ENCODE measurements around the gene LMNTD2. TPM values are rescaled to one million over a fixed set of nuclear protein-coding genes. Genes with fewer than 3 reads are reported as not detected.
A peak's percentile ranks its signal among the peaks of the same experiment; 100 is the strongest.

LMNTD2 gene, protein sequence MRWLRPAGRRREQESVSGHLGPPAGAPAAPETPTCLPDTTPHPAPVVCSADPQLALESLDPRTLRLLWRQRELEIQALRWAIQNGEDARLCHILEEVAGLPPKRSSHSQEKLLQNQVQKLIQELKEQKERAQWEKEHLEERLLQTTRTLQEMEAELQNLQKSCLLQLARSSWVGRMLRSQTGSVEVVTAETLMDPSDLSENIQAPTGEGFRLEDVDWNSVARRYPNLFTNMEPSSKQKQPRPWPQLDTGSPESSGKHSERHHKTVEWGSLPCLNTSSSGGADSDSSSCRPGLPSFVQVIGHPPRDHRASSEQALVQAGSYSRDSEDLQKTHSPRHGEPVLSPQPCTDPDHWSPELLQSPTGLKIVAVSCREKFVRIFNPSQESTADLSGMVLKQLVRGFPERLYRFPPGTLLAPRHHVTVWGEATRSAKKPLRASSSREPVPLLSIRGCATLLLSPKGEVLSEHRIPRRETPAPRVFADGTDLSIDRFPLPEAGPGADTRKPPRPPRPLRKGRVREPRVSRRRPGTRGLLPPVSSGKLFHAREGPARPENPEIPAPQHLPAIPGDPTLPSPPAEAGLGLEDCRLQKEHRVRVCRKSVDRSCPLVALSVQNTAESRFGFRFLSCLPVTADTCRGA
- 1 to 10 TPM; 2.7 to 4.9 TPM for total RNA-seq

DNA sequence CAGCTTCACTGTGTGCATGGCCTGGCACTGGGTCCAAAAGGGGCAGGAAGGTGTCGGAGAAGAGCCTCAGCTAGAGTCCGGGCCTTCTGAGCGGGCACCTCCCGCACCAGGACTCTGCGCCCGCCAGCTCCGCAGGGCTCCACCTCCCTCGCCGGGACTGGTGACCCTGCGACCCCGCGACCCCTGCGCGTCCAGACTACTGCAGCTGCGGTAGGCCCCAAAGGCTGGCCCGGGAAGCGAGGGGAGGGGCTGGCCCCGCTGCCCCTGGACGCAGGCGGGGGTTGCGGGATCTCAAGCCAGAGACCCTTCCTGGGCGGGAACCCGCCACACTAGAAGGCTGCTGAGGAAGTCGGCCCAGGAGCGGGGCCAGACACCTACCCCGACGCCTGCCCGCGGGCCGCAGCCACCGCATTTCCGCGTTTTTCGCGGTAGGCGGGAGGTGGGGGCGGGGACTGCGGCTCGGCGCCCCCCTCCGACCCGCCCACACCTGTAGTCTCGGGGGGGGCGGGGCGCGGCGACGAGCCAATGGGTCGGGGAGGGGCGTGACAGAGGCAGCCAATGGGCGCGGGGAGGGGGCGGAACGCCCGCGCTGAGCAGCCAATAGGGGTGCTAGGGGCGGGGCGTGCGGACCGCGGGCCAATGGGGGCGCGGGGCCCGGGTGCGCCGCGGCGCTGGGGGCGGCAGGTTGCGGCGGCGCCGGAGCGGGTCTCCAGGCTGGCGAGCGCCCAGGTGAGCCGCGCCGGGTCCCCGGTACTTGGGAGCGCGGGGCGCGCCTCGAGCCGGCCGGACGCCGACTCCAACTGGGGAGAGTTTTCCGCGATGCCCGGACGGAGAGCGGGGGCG, at the start of gene LMNTD2, which contains the start of gene RASSF7:
Gene LMNTD2 (minus strand): TSS at position 434 of the 843 bp plus-strand sequence. CDS start 22 bp downstream, at position 412.
Gene RASSF7 (plus strand): TSS at position 666 of the 843 bp plus-strand sequence. CDS start 799 bp downstream, outside the sequence.
- Mint-ChIP-seq H3K27me3 (peaks cover 2% of the 10 kb centered on the region), H3K4me1 (peaks cover 8% of the 10 kb centered on the region), H3K27ac (peak within 1 kb of the TSS; percentile 72), H3K36me3 (ENCODE audit: low read depth) (peaks cover 1% of the 10 kb centered on the region), H3K9me3 (ENCODE audit: low read depth) (no peaks in the 10 kb centered on the region), H3K4me3 (peak within 1 kb of the TSS; percentile 85)
- DNase-seq (peak; percentile 97), ATAC-seq (peak; percentile 93)
- POLR2A ChIA-PET = no interaction called here
- intact Hi-C loops (cut with DNase I, micrococcal nuclease) = loop anchor here (1.0 to 2.0 kb wide), 7 partner anchors 8 to 135 kb away; partner anchors contain the start of genes PHRF1 (in 2 of the 2), DEAF1 (in 1 of the 2), HRAS (in 1 of the 2) and RNH1 (in 1 of the 2)
- CTCF ChIA-PET = interaction anchor here (1.0 to 1.6 kb wide), 4 partner anchors 15 to 187 kb away, joined by 3 to 7 read pairs (median 4); partner anchors contain the start of gene TALDO1

DNA sequence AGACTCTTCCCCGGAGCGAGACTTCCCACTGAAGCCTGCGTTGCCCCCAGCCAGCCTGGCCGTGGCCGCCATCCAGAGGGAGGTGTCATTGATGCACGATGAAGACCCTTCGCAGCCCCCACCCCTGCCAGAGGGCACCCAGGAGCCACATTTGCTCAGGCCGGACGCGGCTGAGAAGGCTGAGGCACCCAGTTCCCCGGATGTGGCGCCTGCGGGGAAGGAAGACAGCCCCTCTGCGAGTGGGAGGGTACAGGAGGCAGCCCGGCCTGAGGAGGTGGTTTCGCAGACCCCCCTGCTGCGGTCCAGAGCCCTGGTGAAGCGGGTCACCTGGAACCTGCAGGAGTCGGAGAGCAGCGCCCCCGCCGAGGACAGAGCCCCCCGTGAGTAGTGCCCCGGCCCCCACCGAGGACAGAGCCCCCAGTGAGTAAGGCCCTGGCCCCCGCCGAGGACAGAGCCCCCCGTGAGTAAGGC, 48.8 kb upstream of the LMNTD2 start:
- H3K9me3 Mint-ChIP-seq (ENCODE audit: low read depth) = no peaks in the 10 kb centered on the region
- peaks cover 20% of the 10 kb centered on the region for H3K36me3 Mint-ChIP-seq (ENCODE audit: low read depth)
- intact Hi-C loops (cut with DNase I, micrococcal nuclease) = no loop called here
- H3K4me1 Mint-ChIP-seq = peaks cover 6% of the 10 kb centered on the region
- no peaks in the 10 kb centered on the region for H3K27me3 Mint-ChIP-seq
- no peak overlapping the region for H3K4me3 Mint-ChIP-seq
- DNase-seq (no peak), ATAC-seq (no peak)
- H3K27ac Mint-ChIP-seq = no peak overlapping the region
- ChIA-PET POLR2A (no interaction called here), CTCF (no interaction called here)

DNA sequence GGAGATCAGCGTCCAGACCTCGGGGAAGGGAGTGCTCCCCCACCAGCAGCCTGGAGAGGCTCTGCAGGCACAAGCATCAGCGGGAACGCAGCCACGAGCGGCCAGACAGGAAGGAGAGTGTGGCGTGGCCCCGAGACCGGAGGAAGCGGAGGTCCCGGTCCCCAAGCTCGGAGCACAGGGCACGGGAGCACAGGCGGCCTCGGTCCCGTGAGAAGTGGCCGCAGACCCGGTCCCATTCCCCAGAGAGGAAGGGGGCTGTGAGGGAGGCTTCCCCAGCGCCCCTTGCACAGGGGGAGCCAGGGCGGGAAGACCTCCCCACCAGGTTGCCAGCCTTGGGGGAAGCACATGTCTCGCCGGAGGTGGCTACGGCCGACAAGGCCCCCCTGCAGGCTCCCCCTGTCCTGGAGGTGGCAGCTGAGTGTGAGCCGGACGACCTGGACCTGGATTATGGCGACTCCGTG, 48.3 kb upstream of the LMNTD2 start:
- intact Hi-C loops (cut with DNase I, micrococcal nuclease) = no loop called here
- DNase-seq (no peak), ATAC-seq (no peak)
- peaks cover 2% of the 10 kb centered on the region for H3K4me1 Mint-ChIP-seq
- no peak overlapping the region for H3K4me3 Mint-ChIP-seq
- peaks cover 19% of the 10 kb centered on the region for H3K36me3 Mint-ChIP-seq (ENCODE audit: low read depth)
- H3K27ac Mint-ChIP-seq = no peak overlapping the region
- ChIA-PET POLR2A (no interaction called here), CTCF (no interaction called here)
- H3K9me3 Mint-ChIP-seq (ENCODE audit: low read depth) = no peaks in the 10 kb centered on the region
- H3K27me3 Mint-ChIP-seq = no peaks in the 10 kb centered on the region

DNA sequence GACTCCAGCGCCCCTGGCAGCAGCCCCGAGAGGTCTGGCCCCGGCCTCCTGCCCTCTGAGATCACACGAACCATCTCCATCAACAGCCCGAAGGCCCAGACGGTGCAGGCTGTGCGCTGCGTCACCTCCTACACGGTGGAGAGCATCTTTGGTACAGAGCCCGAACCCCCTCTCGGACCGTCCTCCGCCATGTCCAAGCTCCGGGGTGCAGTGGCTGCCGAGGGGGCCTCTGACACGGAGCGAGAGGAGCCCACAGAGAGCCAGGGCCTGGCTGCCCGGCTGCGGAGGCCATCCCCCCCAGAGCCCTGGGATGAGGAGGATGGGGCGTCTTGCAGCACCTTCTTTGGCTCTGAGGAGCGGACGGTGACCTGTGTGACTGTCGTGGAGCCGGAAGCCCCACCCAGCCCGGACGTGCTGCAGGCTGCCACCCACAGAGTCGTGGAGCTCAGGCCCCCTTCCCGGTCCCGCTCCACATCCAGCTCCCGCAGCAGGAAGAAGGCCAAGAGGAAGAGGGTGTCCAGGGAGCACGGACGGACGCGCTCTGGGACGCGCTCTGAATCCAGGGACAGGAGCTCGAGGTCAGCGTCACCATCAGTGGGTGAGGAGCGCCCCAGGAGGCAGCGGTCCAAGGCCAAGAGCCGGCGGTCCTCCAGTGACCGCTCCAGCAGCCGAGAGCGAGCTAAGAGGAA, 47.6 kb upstream of the LMNTD2 start:
- POLR2A ChIA-PET = no interaction called here
- DNase-seq = no peak

DNA sequence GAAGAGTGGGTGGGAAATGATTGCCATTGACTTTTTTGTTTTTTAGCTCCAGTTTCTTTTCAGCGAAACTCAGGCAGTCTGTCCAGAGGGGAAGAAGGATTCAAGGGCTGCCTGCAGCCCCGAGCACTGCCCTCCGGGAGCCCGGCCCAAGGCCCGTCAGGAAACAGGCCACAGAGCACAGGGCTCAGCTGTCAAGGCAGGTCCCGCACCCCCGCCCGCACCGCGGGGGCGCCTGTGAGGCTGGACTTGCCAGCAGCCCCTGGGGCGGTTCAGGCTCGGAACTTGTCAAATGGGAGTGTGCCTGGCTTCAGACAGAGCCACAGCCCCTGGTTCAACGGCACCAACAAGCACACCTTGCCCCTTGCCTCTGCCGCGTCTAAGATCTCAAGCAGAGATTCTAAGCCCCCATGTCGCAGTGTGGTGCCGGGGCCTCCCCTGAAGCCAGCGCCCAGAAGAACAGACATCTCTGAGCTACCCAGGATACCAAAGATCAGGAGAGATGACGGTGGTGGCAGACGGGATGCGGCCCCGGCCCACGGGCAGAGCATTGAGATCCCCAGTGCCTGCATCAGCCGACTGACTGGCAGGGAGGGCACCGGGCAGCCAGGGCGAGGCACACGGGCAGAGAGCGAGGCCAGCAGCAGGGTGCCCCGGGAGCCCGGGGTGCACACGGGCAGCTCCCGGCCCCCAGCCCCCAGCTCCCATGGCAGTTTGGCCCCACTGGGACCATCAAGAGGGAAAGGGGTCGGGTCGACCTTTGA, 46.7 kb upstream of the LMNTD2 start:
- Mint-ChIP-seq H3K9me3 (ENCODE audit: low read depth) (no peaks in the 10 kb centered on the region), H3K4me1 (no peaks in the 10 kb centered on the region), H3K27ac (no peak overlapping the region), H3K36me3 (ENCODE audit: low read depth) (peaks cover 23% of the 10 kb centered on the region), H3K4me3 (no peak overlapping the region), H3K27me3 (no peaks in the 10 kb centered on the region)
- POLR2A ChIA-PET = no interaction called here
- CTCF ChIA-PET = interaction anchor here (0.6 kb wide), 1 partner anchor 57 kb away, joined by 4 read pairs; no protein-coding TSS in a partner anchor
- ATAC-seq = no peak
- intact Hi-C loops (cut with DNase I, micrococcal nuclease) = no loop called here
- DNase-seq = no peak

More for the DNA sequence above, 47.6 kb upstream of the LMNTD2 start:
- intact Hi-C loops (cut with DNase I, micrococcal nuclease) = no loop called here
- CTCF ChIA-PET = interaction anchor here (0.6 kb wide), 1 partner anchor 57 kb away, joined by 4 read pairs; no protein-coding TSS in a partner anchor
- H3K27ac Mint-ChIP-seq = no peak overlapping the region
- H3K4me1 Mint-ChIP-seq = no peaks in the 10 kb centered on the region
- no peaks in the 10 kb centered on the region for H3K9me3 Mint-ChIP-seq (ENCODE audit: low read depth)
- H3K27me3 Mint-ChIP-seq = no peaks in the 10 kb centered on the region
- ATAC-seq = no peak
- peaks cover 22% of the 10 kb centered on the region for H3K36me3 Mint-ChIP-seq (ENCODE audit: low read depth)
- no peak overlapping the region for H3K4me3 Mint-ChIP-seq

DNA sequence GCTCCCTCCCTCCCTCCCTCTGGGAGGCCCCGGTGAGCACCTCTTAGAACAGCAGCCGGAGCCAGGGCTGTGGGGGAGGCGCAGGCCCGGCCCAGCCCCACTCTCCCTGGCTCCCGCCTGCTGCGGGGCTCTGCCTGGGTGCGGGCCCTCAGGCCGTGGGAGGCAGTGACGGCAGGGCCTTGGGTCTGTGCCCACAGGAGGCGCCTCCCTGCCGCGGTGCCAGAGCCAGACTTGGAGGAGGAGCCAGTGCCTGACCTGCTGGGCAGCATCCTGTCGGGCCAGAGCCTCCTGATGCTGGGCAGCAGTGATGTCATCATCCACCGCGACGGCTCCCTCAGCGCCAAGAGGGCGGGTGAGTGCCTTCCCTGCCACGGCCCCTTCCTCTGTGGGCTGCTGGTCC, 45.7 kb upstream of the LMNTD2 start:
- H3K36me3 Mint-ChIP-seq (ENCODE audit: low read depth) = peaks cover 26% of the 10 kb centered on the region
- DNase-seq = no peak
- H3K4me1 Mint-ChIP-seq = no peaks in the 10 kb centered on the region
- H3K4me3 Mint-ChIP-seq = no peak overlapping the region
- H3K27ac Mint-ChIP-seq = no peak overlapping the region
- CTCF ChIA-PET = no interaction called here
- POLR2A ChIA-PET = no interaction called here
- H3K27me3 Mint-ChIP-seq = no peaks in the 10 kb centered on the region
- H3K9me3 Mint-ChIP-seq (ENCODE audit: low read depth) = no peaks in the 10 kb centered on the region
- intact Hi-C loops (cut with DNase I, micrococcal nuclease) = no loop called here
- no peak for ATAC-seq

DNA sequence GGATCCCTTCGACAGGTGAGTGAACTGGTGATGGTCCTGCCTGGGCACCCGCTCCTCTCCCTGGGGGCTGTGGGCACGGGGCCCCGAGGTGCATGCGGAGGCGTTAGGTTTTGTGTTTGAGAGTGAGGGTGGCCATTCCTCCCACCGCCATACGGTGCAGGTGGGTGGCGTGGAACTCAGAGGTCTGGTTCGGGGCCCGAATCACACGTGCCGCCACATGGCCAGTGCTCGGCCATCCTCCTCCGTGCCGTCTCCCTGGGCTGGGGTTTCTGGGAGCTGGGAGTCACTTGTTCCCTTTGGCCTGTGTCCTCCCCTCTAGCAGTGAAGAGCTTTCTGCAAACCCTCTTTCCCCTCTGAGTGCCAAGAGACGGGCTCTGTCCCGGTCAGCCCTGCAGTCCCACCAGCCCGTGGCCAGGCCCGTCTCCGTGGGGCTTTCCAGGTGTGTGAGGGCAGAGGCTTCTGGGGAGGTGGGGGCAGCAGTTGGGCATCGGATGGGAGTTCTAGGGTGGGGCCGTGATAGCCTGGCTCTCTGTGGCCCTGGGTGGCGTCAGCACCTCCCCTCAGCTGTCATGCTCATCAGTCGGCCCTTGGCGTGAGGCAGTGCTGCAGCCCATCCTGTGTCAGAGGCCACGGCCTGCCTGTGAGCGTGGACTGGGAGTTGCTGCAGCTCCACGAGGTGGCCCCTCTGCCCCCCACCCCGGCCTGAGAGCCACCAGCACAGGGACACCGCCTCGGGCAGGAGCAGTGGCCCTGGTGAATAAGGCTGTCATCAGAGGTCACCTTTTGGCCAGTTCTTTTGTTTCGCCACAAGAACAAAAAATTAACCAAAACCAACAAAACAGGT, 45.0 kb upstream of the LMNTD2 start:
- Mint-ChIP-seq H3K4me3 (no peak overlapping the region), H3K9me3 (ENCODE audit: low read depth) (no peaks in the 10 kb centered on the region), H3K27me3 (no peaks in the 10 kb centered on the region), H3K36me3 (ENCODE audit: low read depth) (peaks cover 22% of the 10 kb centered on the region), H3K4me1 (no peaks in the 10 kb centered on the region), H3K27ac (no peak overlapping the region)
- no peak for DNase-seq
- ATAC-seq = no peak
- intact Hi-C loops (cut with DNase I, micrococcal nuclease) = no loop called here
- POLR2A ChIA-PET = interaction anchor here (0.6 kb wide), 1 partner anchor 17 kb away, joined by 3 read pairs; no protein-coding TSS in a partner anchor
- CTCF ChIA-PET = interaction anchor here (0.6 kb wide), 1 partner anchor 27 kb away, joined by 3 read pairs; no protein-coding TSS in a partner anchor

DNA sequence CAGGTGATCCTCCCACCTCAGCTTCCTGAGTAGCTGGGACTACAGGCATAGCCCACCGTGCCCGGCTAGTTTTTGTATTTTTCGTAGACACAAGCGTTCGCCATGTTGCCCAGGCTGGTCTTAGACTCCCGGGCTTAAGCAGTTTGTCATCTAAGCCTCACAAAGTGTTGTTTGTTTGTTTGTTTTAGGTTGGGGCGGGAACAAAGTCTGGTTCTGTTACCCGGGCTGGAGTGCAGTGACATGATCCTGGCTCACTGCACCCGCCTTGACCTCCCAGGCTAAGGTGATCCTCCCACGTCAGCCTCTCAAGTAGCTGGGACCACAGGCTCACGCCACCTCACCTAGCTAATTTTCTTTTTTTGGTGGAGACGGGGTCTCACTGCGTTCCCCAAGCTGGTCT, 42.6 kb upstream of the LMNTD2 start:
- Mint-ChIP-seq H3K36me3 (ENCODE audit: low read depth) (peaks cover 31% of the 10 kb centered on the region), H3K4me3 (no peak overlapping the region), H3K9me3 (ENCODE audit: low read depth) (no peaks in the 10 kb centered on the region), H3K4me1 (no peaks in the 10 kb centered on the region), H3K27ac (no peak overlapping the region), H3K27me3 (no peaks in the 10 kb centered on the region)
- CTCF ChIA-PET = no interaction called here
- DNase-seq (no peak), ATAC-seq (no peak)
- intact Hi-C loops (cut with DNase I, micrococcal nuclease) = no loop called here
- POLR2A ChIA-PET = no interaction called here

DNA sequence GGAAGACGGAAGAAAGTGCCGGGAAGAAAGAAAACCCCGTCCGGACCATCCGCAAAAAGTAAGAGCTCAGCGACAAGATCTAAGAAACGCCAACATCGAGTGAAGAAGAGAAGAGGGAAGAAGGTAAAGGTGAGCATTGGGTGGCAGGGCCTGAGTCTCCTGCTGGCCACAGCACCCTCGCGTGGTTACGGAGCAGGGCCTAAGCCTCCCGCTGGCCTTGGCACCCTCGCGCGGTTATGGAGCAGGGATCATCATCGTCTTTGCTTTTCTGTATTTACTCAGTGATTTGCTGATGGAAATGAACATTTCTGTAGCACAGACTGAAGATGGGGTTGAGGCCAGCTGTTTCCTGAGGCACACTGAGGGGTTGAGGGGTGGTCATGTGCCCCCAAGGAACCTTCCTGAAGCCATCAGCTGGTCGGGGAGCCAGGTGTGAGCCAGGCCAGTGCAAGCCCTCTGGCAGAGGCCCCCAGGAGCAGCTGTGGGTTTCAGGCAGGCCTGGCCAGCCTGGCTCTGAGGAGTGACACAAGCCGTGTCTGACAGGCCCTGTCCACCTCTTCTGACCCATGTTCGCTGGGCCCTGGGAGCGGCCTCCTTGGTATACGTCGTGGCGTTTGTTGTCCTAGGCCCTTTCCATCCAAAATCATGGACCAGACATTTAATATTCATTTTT, 41.2 kb upstream of the LMNTD2 start:
- Mint-ChIP-seq H3K27me3 (no peaks in the 10 kb centered on the region), H3K4me1 (no peaks in the 10 kb centered on the region), H3K36me3 (ENCODE audit: low read depth) (peaks cover 35% of the 10 kb centered on the region), H3K9me3 (ENCODE audit: low read depth) (no peaks in the 10 kb centered on the region), H3K27ac (no peak overlapping the region), H3K4me3 (no peak overlapping the region)
- CTCF ChIA-PET = no interaction called here
- POLR2A ChIA-PET = interaction anchor here (0.9 kb wide), 1 partner anchor 17 kb away, joined by 3 read pairs; no protein-coding TSS in a partner anchor
- intact Hi-C loops (cut with DNase I, micrococcal nuclease) = no loop called here
- no peak for DNase-seq
- ATAC-seq = no peak

Measured in activated CD4-positive, alpha-beta T cell treated with anti-CD3 and anti-CD28 coated beads for 36 hours (primary cell).